Panc1 (cell line): ENCODE measurements around the gene FAXC. TPM values are rescaled to one million over a fixed set of nuclear protein-coding genes. Genes with fewer than 3 reads are reported as not detected.

ENCODE experiments used
- ATAC-seq: fragments of 200-7000 bp; cut with Tn5 transposase; 2 replicates; pipeline ENCODE4 v1.9.1; 2020; ENCODE audit warnings: mild to moderate bottlenecking, moderate library complexity
- BruUV-seq: library from RNA; stranded (reverse); fragments of 400-500 nt; replicated peaks from 2 replicates; lab custom pipeline; 2021; lab: Mats Ljungman, UMichigan
- CTCF ChIA-PET: fragments of 300-600 bp; sonication (Branson Sonifier 250); formaldehyde crosslinking; loops from one replicate; lab custom pipeline; 2022; ENCODE audit warnings: antibody characterized with exemption; lab: Charles Lee
- POLR2A ChIA-PET: fragments of 300-600 bp; sonication (Branson Sonifier 250); formaldehyde crosslinking; loops from one replicate; lab custom pipeline; 2022; ENCODE audit warnings: antibody characterized with exemption; lab: Charles Lee
- DNase-seq: peaks from one replicate; pipeline ENCODE4 v3.0.0-alpha.2; 2010; ENCODE audit warnings: low read depth, low spot score
- H3K27ac ChIP-seq: 2 replicates; pipeline ENCODE4 v1.5.1; 2011; ENCODE audit warnings: mild to moderate bottlenecking, low read length, inconsistent platforms
- H3K27me3 ChIP-seq: fragments of 200-500 bp; sonication (Bioruptor generic); 2 replicates; pipeline ENCODE4 v1.6.0; 2014; ENCODE audit warnings: low read length, inconsistent platforms; ENCODE audit not compliant: control insufficient read depth, insufficient read depth
- H3K36me3 ChIP-seq: fragments of 200-500 bp; sonication (Bioruptor generic); 2 replicates; pipeline ENCODE4 v1.5.1; 2014; ENCODE audit warnings: inconsistent platforms, mild to moderate bottlenecking, low read length, moderate library complexity; ENCODE audit not compliant: control insufficient read depth, insufficient read depth
- H3K4me1 ChIP-seq: 2 replicates; pipeline ENCODE4 v1.5.1; 2011; ENCODE audit warnings: inconsistent platforms, mild to moderate bottlenecking, low read length, moderate library complexity; ENCODE audit not compliant: control insufficient read depth, insufficient read depth
- H3K4me3 ChIP-seq, 2 experiments: 2 replicates each; pipeline ENCODE4 v1.5.1; 2011 to 2012; ENCODE audit warnings: low read depth in 2 of 2, low read length in 2 of 2, mild to moderate bottlenecking in 2 of 2, inconsistent platforms in 1 of 2, moderate library complexity in 1 of 2
- H3K9me3 ChIP-seq: fragments of 200-500 bp; sonication (Bioruptor generic); 2 replicates; pipeline ENCODE4 v1.5.1; 2014; ENCODE audit warnings: low read depth, mild to moderate bottlenecking, inconsistent platforms, low read length, moderate library complexity; ENCODE audit not compliant: control insufficient read depth, insufficient read depth
- CTCF ChIP-seq: fragments of 450-650 bp; IDR thresholded peaks from 2 replicates; pipeline ENCODE4 v1.5.1; 2017; ENCODE audit warnings: mild to moderate bottlenecking
- POLR2AphosphoS5 ChIP-seq: IDR thresholded peaks from 2 replicates; pipeline ENCODE4 v1.6.1; 2012; ENCODE audit warnings: mild to moderate bottlenecking, low read depth, low read length, moderate library complexity
- REST ChIP-seq, 2 experiments: IDR thresholded peaks; 2 replicates each; pipeline ENCODE4 v1.6.1; 2011 to 2012; ENCODE audit warnings: low read depth in 2 of 2, control low read depth in 1 of 2, low read length in 1 of 2, mild to moderate bottlenecking in 1 of 2, moderate library complexity in 1 of 2; ENCODE audit not compliant: insufficient read depth in 1 of 2
- SIN3A ChIP-seq: IDR thresholded peaks from 2 replicates; pipeline ENCODE4 v1.6.1; 2012; ENCODE audit warnings: low read depth, mild to moderate bottlenecking, low read length, moderate library complexity, borderline replicate concordance; ENCODE audit not compliant: insufficient read depth
- TCF7L2 ChIP-seq: IDR thresholded peaks from 2 replicates; pipeline ENCODE4 v1.6.1; 2011; ENCODE audit warnings: mild to moderate bottlenecking, low read depth, low read length, inconsistent platforms
- in situ Hi-C: cut with HindIII; loops from 2 replicates; pipeline ENCODE4 v1.10.0; 2016; ENCODE audit warnings: low sequenced_read_pairs, low pct_unique_long_range_greater_than_20kb
- intact Hi-C: fragments of 100-400 bp; cut with micrococcal nuclease; formaldehyde crosslinking; loops from one replicate; pipeline ENCODE4 v1.10.0; 2022; ENCODE audit not compliant: unreplicated experiment
- total RNA-seq: library from RNA; stranded (reverse); gene quantifications from one replicate; pipeline ENCODE4 v1.2.1, GENCODE V29; 2021; ENCODE audit not compliant: unreplicated experiment

FAXC gene
- total RNA-seq, 1 experiment from 2014 or later, result 9.0 TPM

- intact Hi-C loops (no loop called here), in situ Hi-C loops (no loop called here)
- Histone ChIP-seq H3K27me3 (peaks cover 35% of the 10 kb centered on the region), H3K4me1 (no peaks in the 10 kb centered on the region), H3K4me3 (no peak overlapping the region), H3K27ac (no peak overlapping the region), H3K36me3 (no peaks in the 10 kb centered on the region; the same call in 1 of the 2 replicates), H3K9me3 (no peaks in the 10 kb centered on the region)
- TF ChIP-seq TCF7L2, result no peak
- no peak for TF ChIP-seq SIN3A
- TF ChIP-seq POLR2AphosphoS5, result no peak
- no peak for TF ChIP-seq REST (IDR thresholded peaks at IDR 0.05; ENCODE audit: insufficient read depth in 1 of 2, low read depth in 2 of 2, low read length in 1 of 2)
- no peak for TF ChIP-seq CTCF
- POLR2A ChIA-PET, result no interaction called here
- no peak for DNase-seq
- no TSS peak for BruUV-seq
- no peak for ATAC-seq
- CTCF ChIA-PET, result no interaction called here
These were observed 113.5 kb downstream of the FAXC start for GRCh38 chr6:99236010-99236409.

- H3K4me1 ChIP-seq, result no peaks in the 10 kb centered on the region
- CTCF ChIA-PET, result no interaction called here
- DNase-seq (no peak), ATAC-seq (no peak)
- POLR2A ChIA-PET, result no interaction called here
- peaks cover 36% of the 10 kb centered on the region for H3K27me3 ChIP-seq
- H3K4me3 ChIP-seq, result no peak overlapping the region
- H3K36me3 ChIP-seq, result no peaks in the 10 kb centered on the region; the same call in 1 of the 2 replicates
- H3K27ac ChIP-seq, result no peak overlapping the region
- BruUV-seq, result no TSS peak
- intact Hi-C loops, result no loop called here
- in situ Hi-C loops, result no loop called here
- no peaks in the 10 kb centered on the region for H3K9me3 ChIP-seq
- TF ChIP-seq TCF7L2, result no peak
- TF ChIP-seq REST (IDR thresholded peaks at IDR 0.05; ENCODE audit: insufficient read depth in 1 of 2, low read depth in 2 of 2, low read length in 1 of 2), result no peak
- TF ChIP-seq SIN3A, result no peak
These were observed 116.3 kb downstream of the FAXC start for GRCh38 chr6:99233219-99233618.
